Measurements from ENCODE around the gene TLCD3A.
"Not testable (repeated sequence)": the region's sequence is repeated elsewhere in the genome, so short reads cannot be mapped to it uniquely, and the experiment has no call there.

The TLCD3A gene

GRCh38 chr17:732067-732901, at the start of gene TLCD3A:
TLCD3A (plus strand) TSS chr17:732596; CDS start chr17:732648, 52 bp downstream.
- DNase-seq (ENCODE audit: low read depth) = peak; percentile 35

- no peak for DNase-seq (ENCODE audit: low read depth)
These were observed 49.4 kb upstream of the TLCD3A start for GRCh38 chr17:683040-683439.

GRCh38 chr17:683499-684254, 48.7 kb upstream of the TLCD3A start:
- DNase-seq (ENCODE audit: low read depth) = no peak

GRCh38 chr17:685006-685405, 47.4 kb upstream of the TLCD3A start:
- DNase-seq (ENCODE audit: low read depth) = no peak

- DNase-seq (ENCODE audit: low read depth) = no peak
These were observed 44.1 kb upstream of the TLCD3A start for GRCh38 chr17:688100-688989.

- no peak for DNase-seq (ENCODE audit: low read depth)
These were observed 42.7 kb upstream of the TLCD3A start for GRCh38 chr17:689556-690275.

- no peak for DNase-seq (ENCODE audit: low read depth)
These were observed 42.0 kb upstream of the TLCD3A start for GRCh38 chr17:690361-690760.

- DNase-seq (ENCODE audit: low read depth) = no peak
These were observed 41.0 kb upstream of the TLCD3A start for GRCh38 chr17:691423-691822.

GRCh38 chr17:692116-692515, 40.3 kb upstream of the TLCD3A start:
- no peak for DNase-seq (ENCODE audit: low read depth)

GRCh38 chr17:693791-694638, 38.4 kb upstream of the TLCD3A start:
- DNase-seq (ENCODE audit: low read depth) = peak; percentile 81

- no peak for DNase-seq (ENCODE audit: low read depth)
These were observed 36.0 kb upstream of the TLCD3A start for GRCh38 chr17:696369-696768.

GRCh38 chr17:697682-698081, 34.7 kb upstream of the TLCD3A start:
- DNase-seq (ENCODE audit: low read depth) = no peak

- DNase-seq (ENCODE audit: low read depth) = not testable (repeated sequence)
These were observed 34.3 kb upstream of the TLCD3A start for GRCh38 chr17:698096-698495.

GRCh38 chr17:699345-699744, 33.1 kb upstream of the TLCD3A start:
- DNase-seq (ENCODE audit: low read depth) = no peak

- no peak for DNase-seq (ENCODE audit: low read depth)
These were observed 31.8 kb upstream of the TLCD3A start for GRCh38 chr17:700504-701094.

- no peak for DNase-seq (ENCODE audit: low read depth)
These were observed 29.1 kb upstream of the TLCD3A start for GRCh38 chr17:703081-703875.

- DNase-seq (ENCODE audit: low read depth) = no peak
These were observed 28.1 kb upstream of the TLCD3A start for GRCh38 chr17:704111-704864.

GRCh38 chr17:705011-705410, 27.4 kb upstream of the TLCD3A start:
- no peak for DNase-seq (ENCODE audit: low read depth)

GRCh38 chr17:705863-706262, 26.5 kb upstream of the TLCD3A start:
- DNase-seq (ENCODE audit: low read depth) = no peak

All from fibroblast of the conjunctiva (primary cell).